K562 (cell line): ENCODE measurements around the gene OR6C1. TPM values are rescaled to one million over a fixed set of nuclear protein-coding genes. Genes with fewer than 3 reads are reported as not detected.

Experiments
- ATAC-seq: fragments of 200-7000 bp; cut with Tn5 transposase; 3 replicates; pipeline ENCODE4 v1.9.1; 2020; ENCODE audit warnings: moderate library complexity
- BruUV-seq: library from RNA; stranded (reverse); fragments of 400-500 nt; replicated peaks from 2 replicates; lab custom pipeline; 2021; lab: Mats Ljungman, UMichigan
- CTCF ChIA-PET: fragments of 300-600 bp; formaldehyde crosslinking; extraction: SDS; loops from one replicate; lab custom pipeline; 2021; ENCODE audit warnings: low intra/inter-chr PET ratio; lab: Yijun Ruan, JAX
- POLR2A ChIA-PET: fragments of 300-600, 350-650 bp; sonication (Branson Sonifier 250); formaldehyde crosslinking; extraction: SDS; loops from one replicate; lab custom pipeline; 2021; ENCODE audit warnings: antibody characterized with exemption, inconsistent platforms; lab: Yijun Ruan, JAX
- DNase-seq, 4 experiments: peaks; one replicate each; pipeline versions ENCODE4 v3.0.0 to v3.0.0-alpha.2; 2011 to 2018; ENCODE audit warnings: low spot score in 3 of 4, mixed read lengths in 3 of 4; ENCODE audit errors: extremely low read depth in 1 of 4
- FAIRE-seq: peaks from 2 replicates; lab custom pipeline; 2011; peaks lifted over from hg19 to GRCh38; lab: Jason Lieb, UNC
- H2AFZ ChIP-seq: 2 replicates; pipeline ENCODE4 v1.6.0; 2011; ENCODE audit warnings: low read depth, low read length, control low read depth, inconsistent platforms
- H3K27ac ChIP-seq: fragments of 200-600 bp; 3 replicates; pipeline ENCODE4 v1.8.0; 2011; ENCODE audit warnings: low read depth, mild to moderate bottlenecking, control low read depth, inconsistent platforms, low read length, moderate library complexity, mixed read lengths; ENCODE audit errors: extremely low read depth
- H3K27me3 ChIP-seq, 2 experiments: fragments of 300-600 bp in 1 of 2; 2 replicates in 1 of 2; 3 replicates in 1 of 2; pipeline versions ENCODE4 v1.6.0 to v1.8.0; 2011; ENCODE audit warnings: inconsistent platforms in 2 of 2, low read length in 2 of 2, mild to moderate bottlenecking in 1 of 2, mixed read lengths in 1 of 2, moderate library complexity in 1 of 2; ENCODE audit not compliant: control insufficient read depth in 2 of 2, insufficient read depth in 2 of 2
- H3K36me3 ChIP-seq: fragments of 300-600 bp; 3 replicates; pipeline ENCODE4 v1.8.0; 2011; ENCODE audit warnings: mild to moderate bottlenecking, low read length, inconsistent platforms; ENCODE audit not compliant: control insufficient read depth, insufficient read depth
- H3K4me1 ChIP-seq, 2 experiments: fragments of 200-600 bp in 1 of 2; replicated peaks in 1 of 2; 2 replicates in 1 of 2; 3 replicates in 1 of 2; pipeline versions ENCODE4 v1.5.1 to v1.8.0; 2011; ENCODE audit warnings: inconsistent platforms in 2 of 2, low read length in 2 of 2, mild to moderate bottlenecking in 1 of 2, mixed read lengths in 1 of 2, moderate library complexity in 1 of 2; ENCODE audit not compliant: control insufficient read depth in 2 of 2, insufficient read depth in 2 of 2
- H3K4me2 ChIP-seq: 2 replicates; pipeline ENCODE4 v1.6.1; 2011; ENCODE audit warnings: low read length, control low read depth, inconsistent platforms, mixed read lengths; ENCODE audit not compliant: insufficient read depth
- H3K4me3 ChIP-seq: fragments of 200-600 bp; sonication (generic), shearing (Covaris generic); 2 replicates; pipeline ENCODE4 v1.5.1; 2016; ENCODE audit warnings: control low read depth, inconsistent platforms
- H3K79me2 ChIP-seq: fragments of 200-600 bp; 3 replicates; pipeline ENCODE4 v1.8.0; 2011; ENCODE audit warnings: low read length, inconsistent platforms; ENCODE audit not compliant: control insufficient read depth, insufficient read depth
- H3K9ac ChIP-seq, 2 experiments: 2 replicates each; pipeline versions ENCODE4 v1.6.0 to v1.6.1; 2011; ENCODE audit warnings: low read depth in 2 of 2, low read length in 2 of 2, control low read depth in 1 of 2, inconsistent platforms in 1 of 2, mild to moderate bottlenecking in 1 of 2, mixed read lengths in 1 of 2; ENCODE audit not compliant: insufficient read depth in 1 of 2
- H3K9me1 ChIP-seq: one replicate; pipeline ENCODE4 v1.6.0; 2011; ENCODE audit warnings: inconsistent platforms, mild to moderate bottlenecking, low read length, moderate library complexity; ENCODE audit not compliant: control insufficient read depth, insufficient read depth
- H3K9me3 ChIP-seq: replicated peaks from 2 replicates; pipeline ENCODE4 v1.5.1; 2011; ENCODE audit warnings: low read depth, low read length, inconsistent platforms; ENCODE audit not compliant: control insufficient read depth, insufficient read depth
- H4K20me1 ChIP-seq: replicated peaks from 2 replicates; pipeline ENCODE4 v1.6.1; 2011; ENCODE audit warnings: low read length, inconsistent platforms, mixed read lengths; ENCODE audit not compliant: control insufficient read depth, insufficient read depth
- AFF4 ChIP-seq: sonication (generic); formaldehyde crosslinking; IDR thresholded peaks from 2 replicates; pipeline ENCODE4 v1.8.0; 2023; ENCODE audit warnings: mild to moderate bottlenecking, missing genetic modification reagents
- ARID1B ChIP-seq: fragments of 450-650 bp; IDR thresholded peaks from 2 replicates; pipeline ENCODE4 v1.6.1; 2016; ENCODE audit warnings: antibody characterized with exemption, mild to moderate bottlenecking, inconsistent platforms
- ELK3 ChIP-seq: fragments of 450-650 bp; formaldehyde crosslinking; IDR thresholded peaks from 2 replicates; pipeline ENCODE4 v1.4.0; 2020; ENCODE audit warnings: mild to moderate bottlenecking
- HMGXB4 ChIP-seq: sonication (generic); formaldehyde crosslinking; IDR thresholded peaks from 2 replicates; pipeline ENCODE4 v1.8.1; 2023; ENCODE audit warnings: mild to moderate bottlenecking, missing genetic modification reagents
- HNRNPK ChIP-seq: fragments of 200-400 bp; formaldehyde crosslinking; IDR thresholded peaks from one replicate; pipeline ENCODE4 v1.6.1; 2018; ENCODE audit warnings: mild to moderate bottlenecking, low read depth, low read length; ENCODE audit not compliant: poor library complexity, severe bottlenecking
- ILK ChIP-seq: fragments of 450-650 bp; IDR thresholded peaks from 2 replicates; pipeline ENCODE4 v1.6.1; 2016; ENCODE audit warnings: missing genetic modification characterization, low read depth, mild to moderate bottlenecking, missing compliant biosample characterization, moderate library complexity, borderline replicate concordance
- NR1H2 ChIP-seq: sonication (generic); formaldehyde crosslinking; IDR thresholded peaks from 2 replicates; pipeline ENCODE4 v1.4.0; 2020; ENCODE audit warnings: mild to moderate bottlenecking, missing genetic modification reagents
- PHB ChIP-seq: fragments of 250-450 bp; sonication (Bioruptor Pico); IDR thresholded peaks from 2 replicates; pipeline ENCODE4 v1.5.0; 2021
- USF2 ChIP-seq: sonication (generic); formaldehyde crosslinking; IDR thresholded peaks from 2 replicates; pipeline ENCODE4 v1.5.0; 2020; ENCODE audit warnings: missing genetic modification reagents
- ZBTB17 ChIP-seq: fragments of 450-650 bp; formaldehyde crosslinking; IDR thresholded peaks from 2 replicates; pipeline ENCODE4 v1.4.0; 2020; ENCODE audit warnings: mild to moderate bottlenecking
- ZFP36 ChIP-seq: fragments of 150-350 bp; IDR thresholded peaks from 2 replicates; pipeline ENCODE4 v1.6.1; 2018; ENCODE audit warnings: low read length, low read depth; ENCODE audit not compliant: partially characterized antibody
- ZFPM2 ChIP-seq: fragments of 250-450 bp; sonication (Bioruptor Pico); IDR thresholded peaks from 2 replicates; pipeline ENCODE4 v1.5.1; 2022; ENCODE audit warnings: mild to moderate bottlenecking
- ZNF24 ChIP-seq: fragments of 450-650 bp; IDR thresholded peaks from 2 replicates; pipeline ENCODE4 v1.6.1; 2016
- WGBS: fragments of 100-300 bp; shearing (Covaris generic); methylation state at CpG from one replicate; pipeline ENCODE4 v1.1.6; 2016; ENCODE audit warnings: low coverage, mixed read lengths; ENCODE audit not compliant: insufficient coverage; ENCODE audit errors: missing lambda C conversion rate; 5-methylcytosine and 5-hydroxymethylcytosine counted together
- in situ Hi-C: fragments of 300-500 bp; cut with MboI; formaldehyde crosslinking; loops from 4 replicates; pipeline ENCODE4 v1.15.0; 2018; ENCODE audit warnings: inconsistent platforms, mixed read lengths
- intact Hi-C: fragments of 100-400 bp; cut with micrococcal nuclease; formaldehyde crosslinking; loops from 2 replicates; pipeline ENCODE4 v1.14.2; 2022
- polyA plus RNA-seq, 8 experiments: library from polyadenylated mRNA; depleted of rRNA in 4 of 8; stranded (reverse) in 5 of 8; unstranded in 3 of 8; fragments of >200 nt; fragmentation: Nextera tagmentation in 2 of 8; fragmentation: Illumina TruSeq in 1 of 8; extraction: Ambion mirVana in 2 of 8; extraction: Trizol in 1 of 8; gene quantifications; 2 replicates each; pipeline versions ENCODE4 v1.2.1 to v1.2.3, GENCODE V29; 2011 to 2014; ENCODE audit warnings: inconsistent platforms in 1 of 8, missing spikeins in 1 of 8
- total RNA-seq, 7 experiments: library from RNA; depleted of rRNA in 6 of 7; stranded (reverse); fragments of >200 nt in 6 of 7; fragmentation: Illumina TruSeq in 2 of 7; extraction: Trizol in 2 of 7; gene quantifications; 2 replicates each; pipeline versions ENCODE4 v1.2.1 to v1.2.3, GENCODE V29; 2011 to 2021; ENCODE audit warnings: low replicate concordance in 1 of 7

Gene OR6C1
- total and polyA plus RNA-seq, 9 of the 15 experiments (the other 6 are each of a cell fraction or from before 2014, with no cell fraction given) = not detected

GRCh38 chr12:55314043-55314442 is at the start of gene OR6C1 (continued):
- TF ChIP-seq ARID1B (no peak), ZFP36 (no peak), ZBTB17 (CRISPR knock-in tag) (no peak)

GRCh38 chr12:55280991-55281390 is 33.2 kb upstream of the OR6C1 start:
- H2AFZ ChIP-seq = no peak overlapping the region
- no peaks in the 10 kb centered on the region for H3K79me2 ChIP-seq
- no peaks in the 10 kb centered on the region for H3K9me3 ChIP-seq
- no peaks in the 10 kb centered on the region for H4K20me1 ChIP-seq
- H3K27ac ChIP-seq = no peak overlapping the region
- DNase-seq (no peak), FAIRE-seq (no peak), ATAC-seq (no peak)
- 0% methylated on average over 2 of the region's 2 CpGs for WGBS
- POLR2A ChIA-PET = interaction anchor here (1.2 to 1.5 kb wide), 2 partner anchors 17 to 28 kb away, joined by 3 read pairs; no protein-coding TSS in a partner anchor
- CTCF ChIA-PET = no interaction called here
- no peak overlapping the region for H3K4me3 ChIP-seq
- no peaks in the 10 kb centered on the region for H3K4me1 ChIP-seq
- no peaks in the 10 kb centered on the region for H3K27me3 ChIP-seq
- H3K9ac ChIP-seq = no peak overlapping the region
- intact Hi-C loops = loop anchor here (2.0 kb wide), 1 partner anchor 60 kb away; the partner anchor contains the start of gene OR10A7
- no TSS peak for BruUV-seq
- H3K4me2 ChIP-seq = no peak overlapping the region
- no peaks in the 10 kb centered on the region for H3K36me3 ChIP-seq
- in situ Hi-C loops = no loop called here
- H3K9me1 ChIP-seq = no peaks in the 10 kb centered on the region
- TF ChIP-seq USF2 (CRISPR knock-in tag) (no peak), ILK (tag) (no peak), HMGXB4 (CRISPR knock-in tag) (no peak), AFF4 (CRISPR knock-in tag) (no peak), PHB (CRISPR knock-in tag) (no peak), NR1H2 (no peak), HNRNPK (no peak), ZNF24 (no peak), ZFPM2 (CRISPR knock-in tag) (no peak), ELK3 (no peak)
